Dendritic cell treated with granulocyte-macrophage colony-stimulating factor and Interleukin-4, amounts not matched to agents 40 ng/mL and 50 ng/mL, for 4 days (primary cell): Measurements from ENCODE around the gene TWSG1.
"Not testable (repeated sequence)": the region's sequence is repeated elsewhere in the genome, so short reads cannot be mapped to it uniquely, and the experiment has no call there.

Source experiments
- H3K27ac Mint-ChIP-seq: one replicate; pipeline ENCODE4 v1.8.0; 2022; ENCODE audit warnings: mild to moderate bottlenecking, mixed read lengths
- H3K27me3 Mint-ChIP-seq: one replicate; pipeline ENCODE4 v1.8.0; 2022; ENCODE audit warnings: mild to moderate bottlenecking, mixed read lengths
- H3K36me3 Mint-ChIP-seq: one replicate; pipeline ENCODE4 v1.8.0; 2022; ENCODE audit warnings: low read depth, mixed read lengths
- H3K4me1 Mint-ChIP-seq: one replicate; pipeline ENCODE4 v1.8.0; 2022; ENCODE audit warnings: low read depth, mixed read lengths
- H3K4me3 Mint-ChIP-seq: one replicate; pipeline ENCODE4 v1.8.0; 2022; ENCODE audit warnings: mild to moderate bottlenecking, moderate library complexity, mixed read lengths
- H3K9me3 Mint-ChIP-seq: one replicate; pipeline ENCODE4 v1.8.0; 2022; ENCODE audit warnings: mixed read lengths
- intact Hi-C: fragments of 100-400 bp; cut with micrococcal nuclease; formaldehyde crosslinking; loops from one replicate; pipeline ENCODE4 v1.15.0; 2022

The TWSG1 gene

GRCh38 chr18:9380621-9381395 lies 46.2 kb downstream of the TWSG1 start:
- H3K27me3 Mint-ChIP-seq = no peaks in the 10 kb centered on the region
- intact Hi-C loops = no loop called here
- no peaks in the 10 kb centered on the region for H3K4me1 Mint-ChIP-seq
- no peak overlapping the region for H3K27ac Mint-ChIP-seq
- H3K4me3 Mint-ChIP-seq = no peak overlapping the region
- H3K36me3 Mint-ChIP-seq = peaks cover 6% of the 10 kb centered on the region
- no peaks in the 10 kb centered on the region for H3K9me3 Mint-ChIP-seq

GRCh38 chr18:9386879-9387278 lies 52.3 kb downstream of the TWSG1 start:
- H3K27ac Mint-ChIP-seq = no peak overlapping the region
- H3K27me3 Mint-ChIP-seq = no peaks in the 10 kb centered on the region
- peaks cover 11% of the 10 kb centered on the region for H3K36me3 Mint-ChIP-seq
- peaks cover 12% of the 10 kb centered on the region for H3K9me3 Mint-ChIP-seq
- intact Hi-C loops = no loop called here
- peaks cover 5% of the 10 kb centered on the region for H3K4me1 Mint-ChIP-seq
- H3K4me3 Mint-ChIP-seq = no peak overlapping the region

- Mint-ChIP-seq H3K27me3 (no peaks in the 10 kb centered on the region), H3K4me1 (peaks cover 5% of the 10 kb centered on the region), H3K4me3 (no peak overlapping the region), H3K9me3 (peaks cover 18% of the 10 kb centered on the region), H3K36me3 (peaks cover 12% of the 10 kb centered on the region), H3K27ac (no peak overlapping the region)
- intact Hi-C loops = no loop called here
Measured at GRCh38 chr18:9387891-9388290, 53.3 kb downstream of the TWSG1 start.

GRCh38 chr18:9389706-9390105 lies 55.1 kb downstream of the TWSG1 start:
- Mint-ChIP-seq H3K9me3 (peaks cover 18% of the 10 kb centered on the region), H3K27ac (no peak overlapping the region)
- intact Hi-C loops = no loop called here

GRCh38 chr18:9392726-9393125 lies 58.2 kb downstream of the TWSG1 start:
- no peaks in the 10 kb centered on the region for H3K27me3 Mint-ChIP-seq
- peaks cover 18% of the 10 kb centered on the region for H3K9me3 Mint-ChIP-seq
- intact Hi-C loops = no loop called here
- H3K4me1 Mint-ChIP-seq = peaks cover 5% of the 10 kb centered on the region
- no peak overlapping the region for H3K27ac Mint-ChIP-seq
- peaks cover 27% of the 10 kb centered on the region for H3K36me3 Mint-ChIP-seq
- H3K4me3 Mint-ChIP-seq = no peak overlapping the region

More at GRCh38 chr18:9389706-9390105, 55.1 kb downstream of the TWSG1 start:
- Mint-ChIP-seq H3K4me1 (peaks cover 5% of the 10 kb centered on the region), H3K27me3 (no peaks in the 10 kb centered on the region), H3K4me3 (no peak overlapping the region), H3K36me3 (peaks cover 12% of the 10 kb centered on the region)

GRCh38 chr18:9394046-9394445 lies 59.5 kb downstream of the TWSG1 start:
- intact Hi-C loops = no loop called here
- Mint-ChIP-seq H3K27ac (no peak overlapping the region), H3K9me3 (peaks cover 18% of the 10 kb centered on the region), H3K27me3 (no peaks in the 10 kb centered on the region), H3K4me1 (peaks cover 5% of the 10 kb centered on the region), H3K36me3 (peaks cover 38% of the 10 kb centered on the region), H3K4me3 (no peak overlapping the region)

- Mint-ChIP-seq H3K4me1 (peaks cover 13% of the 10 kb centered on the region), H3K27me3 (peaks cover 5% of the 10 kb centered on the region), H3K27ac (no peak overlapping the region), H3K4me3 (no peak overlapping the region), H3K36me3 (peaks cover 34% of the 10 kb centered on the region), H3K9me3 (peaks cover 6% of the 10 kb centered on the region)
- intact Hi-C loops = no loop called here
Measured at GRCh38 chr18:9400197-9400596, 65.6 kb downstream of the TWSG1 start.

GRCh38 chr18:9401176-9401575 lies 66.6 kb downstream of the TWSG1 start:
- peaks cover 5% of the 10 kb centered on the region for H3K27me3 Mint-ChIP-seq
- no peak overlapping the region for H3K4me3 Mint-ChIP-seq
- H3K9me3 Mint-ChIP-seq = peaks cover 6% of the 10 kb centered on the region
- peaks cover 30% of the 10 kb centered on the region for H3K36me3 Mint-ChIP-seq
- peaks cover 13% of the 10 kb centered on the region for H3K4me1 Mint-ChIP-seq
- no peak overlapping the region for H3K27ac Mint-ChIP-seq
- intact Hi-C loops = no loop called here

- H3K9me3 Mint-ChIP-seq, H3K27me3 Mint-ChIP-seq, H3K4me3 Mint-ChIP-seq, intact Hi-C loops, H3K27ac Mint-ChIP-seq: not testable (repeated sequence)
- peaks cover 19% of the 10 kb centered on the region for H3K36me3 Mint-ChIP-seq
- H3K4me1 Mint-ChIP-seq = peaks cover 13% of the 10 kb centered on the region
Measured at GRCh38 chr18:9402358-9403007, 67.9 kb downstream of the TWSG1 start.

- Mint-ChIP-seq H3K36me3 (peaks cover 9% of the 10 kb centered on the region), H3K27ac (peak overlapping the region; percentile 44), H3K9me3 (peaks cover 6% of the 10 kb centered on the region), H3K4me3 (peak overlapping the region; percentile 61), H3K27me3 (peaks cover 5% of the 10 kb centered on the region), H3K4me1 (peaks cover 13% of the 10 kb centered on the region)
- intact Hi-C loops = no loop called here
Measured at GRCh38 chr18:9403795-9404564, 69.4 kb downstream of the TWSG1 start.

GRCh38 chr18:9404565-9405060 lies 70.0 kb downstream of the TWSG1 start:
- peaks cover 13% of the 10 kb centered on the region for H3K4me1 Mint-ChIP-seq
- intact Hi-C loops = no loop called here
- peaks cover 6% of the 10 kb centered on the region for H3K36me3 Mint-ChIP-seq
- peak overlapping the region; percentile 44 for H3K27ac Mint-ChIP-seq
- peak overlapping the region; percentile 61 for H3K4me3 Mint-ChIP-seq
- peaks cover 6% of the 10 kb centered on the region for H3K9me3 Mint-ChIP-seq
- peaks cover 5% of the 10 kb centered on the region for H3K27me3 Mint-ChIP-seq

GRCh38 chr18:9405130-9405529 lies 70.6 kb downstream of the TWSG1 start:
- H3K27ac Mint-ChIP-seq = peak overlapping the region; percentile 44
- intact Hi-C loops = no loop called here

GRCh38 chr18:9405977-9406376 lies 71.4 kb downstream of the TWSG1 start:
- H3K36me3 Mint-ChIP-seq = peaks cover 6% of the 10 kb centered on the region
- intact Hi-C loops = no loop called here
- H3K27me3 Mint-ChIP-seq = peaks cover 5% of the 10 kb centered on the region
- no peak overlapping the region for H3K27ac Mint-ChIP-seq
- H3K4me1 Mint-ChIP-seq = peaks cover 13% of the 10 kb centered on the region
- H3K9me3 Mint-ChIP-seq = peaks cover 12% of the 10 kb centered on the region
- no peak overlapping the region for H3K4me3 Mint-ChIP-seq

More at GRCh38 chr18:9405130-9405529, 70.6 kb downstream of the TWSG1 start:
- Mint-ChIP-seq H3K27me3 (peaks cover 5% of the 10 kb centered on the region), H3K36me3 (peaks cover 6% of the 10 kb centered on the region), H3K9me3 (peaks cover 9% of the 10 kb centered on the region), H3K4me3 (no peak overlapping the region), H3K4me1 (peaks cover 13% of the 10 kb centered on the region)

GRCh38 chr18:9410515-9410914 lies 75.9 kb downstream of the TWSG1 start:
- intact Hi-C loops = no loop called here
- Mint-ChIP-seq H3K27me3 (no peaks in the 10 kb centered on the region), H3K27ac (no peak overlapping the region), H3K36me3 (no peaks in the 10 kb centered on the region), H3K4me3 (no peak overlapping the region), H3K4me1 (no peaks in the 10 kb centered on the region), H3K9me3 (peaks cover 6% of the 10 kb centered on the region)
